KOPT-K1 (cell line): ENCODE measurements around the gene ADAM23.

Experiments
- H3K27ac ChIP-seq: fragments of 200-600 bp; sonication (generic); 2 replicates; pipeline ENCODE4 v1.5.1; 2016; ENCODE audit warnings: antibody characterized with exemption, mild to moderate bottlenecking, low read depth, low read length; ENCODE audit not compliant: poor library complexity, severe bottlenecking
- H3K36me3 ChIP-seq: fragments of 200-600 bp; sonication (generic); 2 replicates; pipeline ENCODE4 v1.5.1; 2017; ENCODE audit warnings: antibody characterized with exemption, mild to moderate bottlenecking, low read length, moderate library complexity; ENCODE audit not compliant: insufficient read depth
- H3K9me3 ChIP-seq: fragments of 200-600 bp; sonication (generic); 2 replicates; pipeline ENCODE4 v1.5.1; 2017; ENCODE audit warnings: antibody characterized with exemption, low read length, mild to moderate bottlenecking; ENCODE audit not compliant: insufficient read depth, poor library complexity, severe bottlenecking

The ADAM23 gene

GRCh38 chr2:206431439-206431838 lies 11.9 kb upstream of the ADAM23 start:
- Histone ChIP-seq H3K27ac (no peak overlapping the region), H3K9me3 (no peaks in the 10 kb centered on the region), H3K36me3 (no peaks in the 10 kb centered on the region)

GRCh38 chr2:206432193-206433082 lies 10.9 kb upstream of the ADAM23 start:
- Histone ChIP-seq H3K9me3 (no peaks in the 10 kb centered on the region), H3K27ac (no peak overlapping the region), H3K36me3 (no peaks in the 10 kb centered on the region)

GRCh38 chr2:206433190-206433589 lies 10.1 kb upstream of the ADAM23 start:
- H3K9me3 ChIP-seq = no peaks in the 10 kb centered on the region
- H3K36me3 ChIP-seq = no peaks in the 10 kb centered on the region
- H3K27ac ChIP-seq = no peak overlapping the region

GRCh38 chr2:206433686-206434085 lies 9.6 kb upstream of the ADAM23 start:
- no peaks in the 10 kb centered on the region for H3K36me3 ChIP-seq
- H3K27ac ChIP-seq = no peak overlapping the region
- H3K9me3 ChIP-seq = no peaks in the 10 kb centered on the region

- Histone ChIP-seq H3K27ac (no peak overlapping the region), H3K9me3 (no peaks in the 10 kb centered on the region), H3K36me3 (no peaks in the 10 kb centered on the region)
These were observed 7.6 kb upstream of the ADAM23 start for GRCh38 chr2:206435742-206436141.

- no peaks in the 10 kb centered on the region for H3K9me3 ChIP-seq
- H3K36me3 ChIP-seq = no peaks in the 10 kb centered on the region
- no peak overlapping the region for H3K27ac ChIP-seq
These were observed 5.1 kb upstream of the ADAM23 start for GRCh38 chr2:206438196-206438724.

- Histone ChIP-seq H3K27ac (no peak overlapping the region), H3K9me3 (peaks cover 5% of the 10 kb centered on the region)
These were observed 879 bp upstream of the ADAM23 start for GRCh38 chr2:206442474-206442832.

GRCh38 chr2:206443735-206444527 lies 599 bp downstream of the ADAM23 start:
- Histone ChIP-seq H3K9me3 (peaks cover 5% of the 10 kb centered on the region), H3K27ac (no peak overlapping the region), H3K36me3 (no peaks in the 10 kb centered on the region)

More at GRCh38 chr2:206442474-206442832, 879 bp upstream of the ADAM23 start:
- H3K36me3 ChIP-seq = no peaks in the 10 kb centered on the region

GRCh38 chr2:206445948-206446347 lies 2.6 kb downstream of the ADAM23 start:
- Histone ChIP-seq H3K9me3 (peaks cover 5% of the 10 kb centered on the region), H3K36me3 (no peaks in the 10 kb centered on the region), H3K27ac (no peak overlapping the region)

GRCh38 chr2:206452242-206452641 lies 8.9 kb downstream of the ADAM23 start:
- Histone ChIP-seq H3K27ac (no peak overlapping the region), H3K9me3 (no peaks in the 10 kb centered on the region), H3K36me3 (no peaks in the 10 kb centered on the region)

- Histone ChIP-seq H3K36me3 (no peaks in the 10 kb centered on the region), H3K9me3 (no peaks in the 10 kb centered on the region), H3K27ac (no peak overlapping the region)
These were observed 9.4 kb downstream of the ADAM23 start for GRCh38 chr2:206452750-206453149.

GRCh38 chr2:206456078-206456754 lies 12.9 kb downstream of the ADAM23 start:
- Histone ChIP-seq H3K27ac (no peak overlapping the region), H3K36me3 (no peaks in the 10 kb centered on the region), H3K9me3 (no peaks in the 10 kb centered on the region)

- H3K36me3 ChIP-seq = no peaks in the 10 kb centered on the region
- H3K9me3 ChIP-seq = no peaks in the 10 kb centered on the region
- H3K27ac ChIP-seq = no peak overlapping the region
These were observed 13.9 kb downstream of the ADAM23 start for GRCh38 chr2:206457188-206457634.

- H3K36me3 ChIP-seq = no peaks in the 10 kb centered on the region
- no peak overlapping the region for H3K27ac ChIP-seq
- H3K9me3 ChIP-seq = peaks cover 6% of the 10 kb centered on the region
These were observed 19.0 kb downstream of the ADAM23 start for GRCh38 chr2:206462240-206462854.
